GM21447 (cell line): Measurements from ENCODE around the gene PHYHD1.
A peak's percentile ranks its signal among the peaks of the same experiment; 100 is the strongest.
"Not testable (repeated sequence)": the region's sequence is repeated elsewhere in the genome, so short reads cannot be mapped to it uniquely, and the experiment has no call there.

ENCODE experiments used
- ATAC-seq: cut with Tn5 transposase; IDR thresholded peaks from one replicate; pipeline ENCODE4 v1.9.1; 2021; ENCODE audit not compliant: unreplicated experiment

Gene PHYHD1

DNA sequence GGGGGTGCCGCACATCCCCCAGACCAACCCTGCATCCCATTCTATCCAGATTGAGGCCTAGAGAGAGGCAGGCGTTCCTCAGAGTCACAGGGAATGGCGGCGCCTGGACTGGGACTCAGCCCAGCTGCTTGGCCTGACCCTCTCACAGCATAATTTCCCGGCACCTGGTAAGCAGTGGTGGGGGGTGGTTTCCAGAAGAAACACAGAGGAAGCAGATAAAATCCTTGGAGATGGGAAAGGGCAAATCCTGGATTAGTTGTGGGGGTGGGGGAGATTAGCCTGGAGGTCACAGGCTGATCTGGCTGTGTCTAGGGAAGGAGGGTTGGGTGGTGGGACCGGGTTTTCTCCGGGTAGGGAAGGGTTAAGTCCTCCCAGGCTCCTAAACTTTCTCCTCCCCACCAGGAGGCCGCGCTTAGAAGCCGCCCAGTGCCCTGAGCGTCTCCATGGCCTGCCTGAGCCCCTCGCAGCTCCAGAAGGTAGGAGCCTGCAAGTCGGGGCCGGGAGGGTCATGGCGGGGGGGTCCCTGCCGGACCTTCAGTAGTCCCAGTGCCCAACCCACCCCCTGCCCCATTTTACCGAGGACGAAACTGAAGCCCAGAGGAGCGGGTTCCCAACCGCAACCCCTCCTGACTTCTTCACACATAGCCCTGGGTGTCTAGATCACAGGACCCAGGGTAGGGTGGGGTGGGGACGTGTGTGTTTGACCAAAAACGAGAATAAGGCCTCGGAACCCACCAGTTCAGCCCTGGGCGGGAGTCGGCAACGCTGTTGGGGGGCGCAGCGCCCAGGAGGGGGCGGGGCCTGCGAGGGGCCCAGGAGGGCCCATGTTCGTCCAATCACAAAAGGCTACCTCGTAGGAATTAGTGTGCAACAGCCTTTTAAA, 1.3 kb downstream of the PHYHD1 start:
- ATAC-seq, result no peak

- no peak for ATAC-seq
Measured at GRCh38 chr9:128923493-128923883, 2.7 kb downstream of the PHYHD1 start.

DNA sequence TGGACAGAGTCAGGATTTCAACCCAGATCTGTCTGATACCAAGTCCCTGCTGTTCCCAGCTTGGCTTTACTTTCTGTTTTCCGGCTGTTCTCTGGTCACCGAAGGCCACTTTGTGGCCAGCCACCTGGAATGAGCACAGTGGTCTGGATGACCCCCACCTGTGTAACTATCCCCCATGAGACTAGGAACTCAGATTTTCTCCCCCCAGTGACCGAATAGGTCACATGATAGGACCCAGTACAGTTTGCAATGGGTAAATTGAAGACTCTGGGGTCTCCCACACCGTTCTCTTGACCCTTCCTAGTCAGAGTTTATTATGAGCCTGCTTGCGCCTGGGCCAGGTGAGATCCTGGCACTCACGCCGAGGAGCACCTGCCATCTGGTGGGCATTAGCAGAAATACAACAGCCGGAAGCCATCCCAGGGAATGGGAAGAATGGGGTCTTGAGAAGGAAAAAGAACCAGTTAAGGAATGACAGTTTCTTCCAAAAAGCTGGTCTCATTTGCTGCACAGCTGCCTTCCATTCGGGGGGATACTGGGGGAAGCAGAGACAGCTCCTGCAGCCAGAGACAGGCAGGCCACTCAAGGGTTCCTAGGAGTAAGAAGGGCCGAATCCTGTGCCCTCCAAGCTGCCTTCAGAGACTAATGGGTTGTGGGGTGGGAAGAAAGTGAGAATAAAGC, 7.1 kb downstream of the PHYHD1 start:
- no peak for ATAC-seq

- no peak for ATAC-seq
Measured at GRCh38 chr9:128928624-128929023, 7.8 kb downstream of the PHYHD1 start.

- no peak for ATAC-seq
Measured at GRCh38 chr9:128929560-128929959, 8.8 kb downstream of the PHYHD1 start.

- ATAC-seq, result no peak
Measured at GRCh38 chr9:128933731-128934130, 12.9 kb downstream of the PHYHD1 start.

DNA sequence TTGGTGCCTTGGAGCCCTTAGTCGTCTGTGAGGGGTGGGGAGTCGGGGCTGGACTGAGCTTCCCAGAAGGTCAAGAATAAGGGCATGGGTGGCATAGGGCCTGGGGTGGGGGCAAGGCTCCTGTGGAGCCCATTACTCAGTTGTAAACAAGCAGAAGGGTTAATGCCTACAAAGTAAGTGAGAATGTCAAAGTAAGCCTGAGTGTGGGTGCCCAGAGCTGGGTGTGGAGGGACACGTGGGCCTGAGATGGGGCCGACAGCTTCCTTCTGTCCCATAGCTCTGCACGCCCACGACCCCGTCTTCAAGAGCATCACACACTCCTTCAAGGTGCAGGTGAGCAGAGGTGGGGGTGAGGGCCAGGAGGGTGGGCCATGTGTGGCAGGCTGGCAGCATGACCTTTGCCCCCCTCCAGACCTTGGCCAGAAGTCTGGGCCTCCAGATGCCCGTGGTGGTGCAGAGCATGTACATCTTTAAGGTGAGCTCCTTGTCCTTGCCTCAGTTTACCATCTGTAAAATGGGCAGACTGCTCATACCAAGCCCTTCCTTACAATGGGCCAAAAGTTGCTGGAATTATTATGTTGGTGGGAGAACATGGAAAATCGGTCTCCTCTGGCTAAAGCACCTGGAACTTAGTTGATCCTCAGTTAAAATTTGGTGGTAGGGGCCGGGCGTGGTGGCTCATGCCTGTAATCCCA, 15.5 kb downstream of the PHYHD1 start:
- ATAC-seq, result no peak

- no peak for ATAC-seq
Measured at GRCh38 chr9:128937310-128938165, 16.8 kb downstream of the PHYHD1 start.

- no peak for ATAC-seq
Measured at GRCh38 chr9:128940271-128940921, 19.6 kb downstream of the PHYHD1 start.

GRCh38 chr9:128940946-128941755, 20.4 kb downstream of the PHYHD1 start:
- no peak for ATAC-seq

GRCh38 chr9:128943832-128944620, 23.2 kb downstream of the PHYHD1 start:
- no peak for ATAC-seq

GRCh38 chr9:128944966-128945365, 24.2 kb downstream of the PHYHD1 start:
- ATAC-seq, result not testable (repeated sequence)

GRCh38 chr9:128945798-128946501, 25.2 kb downstream of the PHYHD1 start:
- ATAC-seq, result no peak

- no peak for ATAC-seq
Measured at GRCh38 chr9:128946571-128947276, 25.9 kb downstream of the PHYHD1 start.

DNA sequence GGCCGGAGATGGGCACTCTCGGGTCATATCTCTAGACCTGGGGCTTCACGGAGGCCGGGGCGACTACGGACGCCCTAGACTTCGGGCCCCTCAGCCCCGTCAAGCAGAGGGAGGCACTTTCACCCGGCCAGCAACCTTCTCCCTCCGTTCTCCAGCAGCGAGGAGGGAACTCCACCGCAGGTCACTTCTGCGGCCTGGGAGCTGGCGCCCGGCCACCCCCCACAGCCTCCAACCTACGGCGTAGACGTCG, 26.4 kb downstream of the PHYHD1 start:
- no peak for ATAC-seq

DNA sequence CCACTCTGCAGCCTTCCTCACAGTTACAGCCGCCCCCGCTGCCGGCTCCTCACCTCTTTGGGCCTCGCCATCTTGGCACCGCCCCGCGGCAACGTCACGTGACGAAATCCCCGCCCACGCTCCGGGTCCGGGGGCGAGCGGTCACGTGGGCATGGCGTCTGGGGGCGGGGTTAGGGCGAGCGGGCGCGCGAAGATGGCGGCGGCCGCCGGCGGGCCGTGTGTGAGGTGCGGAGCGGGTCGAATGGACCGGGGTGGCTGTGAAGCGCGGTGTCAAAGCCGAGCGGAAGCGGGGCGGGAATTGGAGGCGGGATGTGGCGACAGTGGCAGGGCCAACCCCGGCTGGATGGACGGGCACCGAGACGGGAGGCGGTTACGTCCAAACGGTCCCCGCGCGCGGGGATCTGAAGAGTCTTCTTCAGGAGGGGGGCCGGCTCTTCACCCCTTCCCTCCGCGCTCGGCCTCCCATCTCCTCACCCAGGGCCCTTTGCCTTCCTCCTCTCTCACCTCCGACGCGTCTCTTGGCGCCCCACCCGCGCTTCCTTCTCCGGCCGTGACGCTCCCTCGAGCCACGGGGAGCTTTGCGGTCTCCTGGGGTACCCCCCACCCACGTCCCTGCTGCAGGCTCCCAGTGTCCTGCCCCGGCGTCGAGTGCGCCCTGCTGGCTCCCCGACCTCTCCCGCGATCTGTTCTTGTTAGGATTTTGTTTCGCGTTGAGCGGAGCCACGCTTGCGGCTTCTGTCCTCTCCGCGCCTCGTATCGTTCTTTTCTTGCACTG, 26.9 kb downstream of the PHYHD1 start, which contains the start of the genes DOLK and NUP188:
TSS of gene DOLK (minus strand) at position 77 of the 775 bp plus-strand sequence. CDS start 300 bp downstream, outside the sequence.
TSS of gene NUP188 (plus strand) at position 173 of the 775 bp plus-strand sequence. CDS start at position 194, 21 bp downstream.
- peak; percentile 65 for ATAC-seq

GRCh38 chr9:128961403-128961802, 40.6 kb downstream of the PHYHD1 start:
- not testable (repeated sequence) for ATAC-seq
